SK-N-MC (cell line): ENCODE results near the gene MT1HL1.

Experiments
- DNase-seq: peaks from one replicate; pipeline ENCODE4 v3.0.0-alpha.2; 2011; ENCODE audit warnings: low read depth, low spot score
- H3K27ac ChIP-seq: fragments of 200-600 bp; sonication (generic); 2 replicates; pipeline ENCODE4 v1.5.1; 2016; ENCODE audit warnings: mixed run types
- H3K36me3 ChIP-seq: fragments of 200-600 bp; sonication (generic); 2 replicates; pipeline ENCODE4 v1.6.1; 2017; ENCODE audit warnings: antibody characterized with exemption, low read length, mixed read lengths; ENCODE audit not compliant: insufficient read depth
- H3K4me3 ChIP-seq: fragments of 200-600 bp; sonication (generic); 2 replicates; pipeline ENCODE4 v1.5.1; 2016
- H3K9ac ChIP-seq: fragments of 200-600 bp; sonication (generic); 2 replicates; pipeline ENCODE4 v1.8.0; 2017; ENCODE audit warnings: mixed run types, mixed read lengths; ENCODE audit not compliant: insufficient read length
- H3K9me3 ChIP-seq: fragments of 200-600 bp; sonication (generic); 2 replicates; pipeline ENCODE4 v1.6.1; 2017; ENCODE audit warnings: low read depth, mild to moderate bottlenecking, antibody characterized with exemption, low read length, moderate library complexity, mixed read lengths
- EZH2 ChIP-seq: fragments of 200-600 bp; sonication (generic); IDR thresholded peaks from one replicate; pipeline ENCODE4 v1.6.1; 2017; ENCODE audit warnings: antibody characterized with exemption
- FOXP2 ChIP-seq: optimal IDR thresholded peaks from 2 replicates; pipeline ENCODE3; 2011; ENCODE audit warnings: mild to moderate bottlenecking, moderate library complexity; ENCODE audit not compliant: insufficient read depth; ENCODE audit errors: extremely low read length, control extremely low read depth
- POLR2AphosphoS5 ChIP-seq: IDR thresholded peaks from 2 replicates; pipeline ENCODE4 v1.6.1; 2012; ENCODE audit warnings: mild to moderate bottlenecking, low read depth, low read length, borderline replicate concordance

MT1HL1 gene

GRCh38 chr1:237009611-237010010 lies 5.4 kb upstream of the MT1HL1 start:
- H3K9me3 ChIP-seq, result no peaks in the 10 kb centered on the region
- no peak overlapping the region for H3K9ac ChIP-seq
- TF ChIP-seq FOXP2, result no peak
- TF ChIP-seq POLR2AphosphoS5, result no peak
- no peak for TF ChIP-seq EZH2
- no peaks in the 10 kb centered on the region for H3K36me3 ChIP-seq
- H3K4me3 ChIP-seq, result no peak overlapping the region
- DNase-seq, result no peak
- no peak overlapping the region for H3K27ac ChIP-seq

- H3K36me3 ChIP-seq, result no peaks in the 10 kb centered on the region
- H3K9me3 ChIP-seq, result no peaks in the 10 kb centered on the region
- no peak overlapping the region for H3K9ac ChIP-seq
- TF ChIP-seq POLR2AphosphoS5, result no peak
- no peak for TF ChIP-seq FOXP2
- no peak for DNase-seq
- no peak overlapping the region for H3K27ac ChIP-seq
- H3K4me3 ChIP-seq, result no peak overlapping the region
These were observed 3.1 kb upstream of the MT1HL1 start for GRCh38 chr1:237007147-237007881.

- no peaks in the 10 kb centered on the region for H3K36me3 ChIP-seq
- H3K9me3 ChIP-seq, result no peaks in the 10 kb centered on the region
- H3K9ac ChIP-seq, result no peak overlapping the region
- no peak overlapping the region for H3K27ac ChIP-seq
- TF ChIP-seq FOXP2 (no peak), EZH2 (no peak), POLR2AphosphoS5 (no peak)
- no peak for DNase-seq
- H3K4me3 ChIP-seq, result no peak overlapping the region
These were observed 1.4 kb upstream of the MT1HL1 start for GRCh38 chr1:237005674-237006073.

- TF ChIP-seq POLR2AphosphoS5 (no peak), FOXP2 (no peak), EZH2 (no peak)
- no peak for DNase-seq
- H3K4me3 ChIP-seq, result no peak overlapping the region
- no peaks in the 10 kb centered on the region for H3K9me3 ChIP-seq
- no peak overlapping the region for H3K27ac ChIP-seq
- no peaks in the 10 kb centered on the region for H3K36me3 ChIP-seq
- no peak overlapping the region for H3K9ac ChIP-seq
These were observed 725 bp downstream of the MT1HL1 start for GRCh38 chr1:237003516-237003915.

- TF ChIP-seq EZH2, result no peak
- DNase-seq, result no peak
- H3K9ac ChIP-seq, result no peak overlapping the region
These were observed 4.0 kb downstream of the MT1HL1 start for GRCh38 chr1:237000191-237000590.

GRCh38 chr1:236998546-236998945 lies 5.7 kb downstream of the MT1HL1 start:
- H3K4me3 ChIP-seq, result no peak overlapping the region
- TF ChIP-seq POLR2AphosphoS5 (no peak), EZH2 (no peak), FOXP2 (no peak)
- H3K36me3 ChIP-seq, result no peaks in the 10 kb centered on the region
- H3K9ac ChIP-seq, result no peak overlapping the region
- no peaks in the 10 kb centered on the region for H3K9me3 ChIP-seq
- no peak for DNase-seq
- H3K27ac ChIP-seq, result no peak overlapping the region

More at GRCh38 chr1:237000191-237000590, 4.0 kb downstream of the MT1HL1 start:
- Histone ChIP-seq H3K4me3 (no peak overlapping the region), H3K36me3 (no peaks in the 10 kb centered on the region), H3K9me3 (no peaks in the 10 kb centered on the region), H3K27ac (no peak overlapping the region)

- H3K9ac ChIP-seq, result no peak overlapping the region
- H3K9me3 ChIP-seq, result no peaks in the 10 kb centered on the region
- TF ChIP-seq EZH2 (no peak), FOXP2 (no peak), POLR2AphosphoS5 (no peak)
- H3K27ac ChIP-seq, result no peak overlapping the region
- H3K36me3 ChIP-seq, result no peaks in the 10 kb centered on the region
- DNase-seq, result no peak
- H3K4me3 ChIP-seq, result no peak overlapping the region
These were observed 6.4 kb downstream of the MT1HL1 start for GRCh38 chr1:236997882-236998281.

GRCh38 chr1:236997361-236997760 lies 6.9 kb downstream of the MT1HL1 start:
- Histone ChIP-seq H3K36me3 (no peaks in the 10 kb centered on the region), H3K27ac (no peak overlapping the region), H3K4me3 (no peak overlapping the region), H3K9me3 (no peaks in the 10 kb centered on the region), H3K9ac (no peak overlapping the region)
- no peak for DNase-seq
- TF ChIP-seq POLR2AphosphoS5 (no peak), EZH2 (no peak)

GRCh38 chr1:236994450-236994849 lies 9.8 kb downstream of the MT1HL1 start:
- TF ChIP-seq POLR2AphosphoS5 (no peak), FOXP2 (no peak), EZH2 (no peak)
- Histone ChIP-seq H3K27ac (no peak overlapping the region), H3K9me3 (no peaks in the 10 kb centered on the region), H3K9ac (no peak overlapping the region), H3K36me3 (no peaks in the 10 kb centered on the region), H3K4me3 (no peak overlapping the region)
- no peak for DNase-seq
